Suprapubic skin (tissue), 4 donors: ENCODE results near the gene PIKFYVE.

ENCODE experiments used
- CTCF ChIP-seq, 2 donors: fragments of 200-600 bp in 1 of 2; fragments of 450-650 bp in 1 of 2; sonication (generic) in 1 of 2; IDR thresholded peaks; one replicate each; pipeline ENCODE4 v1.5.1; 2016 to 2019; ENCODE audit warnings: antibody characterized with exemption in 2 of 2, mild to moderate bottlenecking in 1 of 2, moderate library complexity in 1 of 2
- EP300 ChIP-seq: sonication (generic); formaldehyde crosslinking; IDR thresholded peaks from one replicate; pipeline ENCODE4 v1.6.1; 2017; ENCODE audit warnings: antibody characterized with exemption
- POLR2A ChIP-seq, 2 donors: fragments of 450-650 bp; IDR thresholded peaks; one replicate each; pipeline ENCODE4 v1.6.1; 2017; ENCODE audit warnings: antibody characterized with exemption in 2 of 2, mild to moderate bottlenecking in 2 of 2, moderate library complexity in 2 of 2
- POLR2AphosphoS5 ChIP-seq, 3 donors: sonication (generic); formaldehyde crosslinking; IDR thresholded peaks; one replicate each; pipeline ENCODE4 v1.6.1; 2017; ENCODE audit warnings: antibody characterized with exemption in 3 of 3

GRCh38 chr2:208274748-208275147, 8.7 kb downstream of the PIKFYVE start:
- no peak for TF ChIP-seq CTCF (IDR thresholded peaks at IDR 0.05)
- no peak for TF ChIP-seq POLR2A (IDR thresholded peaks at IDR 0.05)
- no peak for TF ChIP-seq POLR2AphosphoS5 (IDR thresholded peaks at IDR 0.05)
- TF ChIP-seq EP300, result no peak
